GM21737 (cell line): ENCODE measurements around the gene CX3CL1.

Source experiments
- ATAC-seq: cut with Tn5 transposase; IDR thresholded peaks from one replicate; pipeline ENCODE4 v1.9.1; 2021; ENCODE audit warnings: mild to moderate bottlenecking, moderate library complexity; ENCODE audit not compliant: unreplicated experiment

The CX3CL1 gene

DNA sequence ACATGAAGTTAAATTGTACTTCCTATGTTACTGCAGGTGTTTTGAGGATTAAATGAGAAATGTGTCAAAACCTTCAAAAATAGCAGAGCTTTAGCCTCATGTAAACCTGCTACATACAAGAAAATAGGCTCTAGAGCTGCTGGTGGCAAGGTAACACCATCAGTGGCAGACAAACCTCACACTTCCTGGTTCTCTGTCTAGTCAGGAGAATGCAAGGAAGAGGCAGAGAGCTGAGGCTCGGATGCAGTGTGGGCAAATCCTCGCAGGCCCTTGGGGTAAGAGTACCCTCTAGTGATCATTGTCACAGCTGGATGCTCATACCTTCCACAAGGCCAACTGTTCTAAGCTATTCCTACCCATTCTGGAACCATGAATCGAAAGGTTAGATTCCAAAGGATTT, 60.7 kb downstream of the CX3CL1 start:
- ATAC-seq: no peak

DNA sequence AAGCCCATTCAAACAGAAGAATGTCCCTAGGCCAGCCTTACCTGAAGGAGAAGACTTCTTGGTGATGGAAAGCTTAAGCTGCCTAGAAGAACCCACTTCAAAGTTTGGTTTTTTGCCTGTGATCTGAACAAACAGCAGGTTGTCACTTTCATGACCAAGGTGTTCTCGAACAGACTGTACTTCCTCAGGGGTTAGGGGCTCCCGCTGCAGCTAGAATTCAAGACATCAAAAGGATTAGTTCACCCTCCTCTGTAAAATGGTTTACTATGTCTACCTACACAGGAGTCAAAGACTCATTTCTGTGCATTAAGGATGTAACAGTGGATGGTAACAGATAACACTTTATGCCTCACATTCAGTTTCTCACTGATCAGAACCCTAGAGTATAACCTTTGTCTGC, 61.7 kb downstream of the CX3CL1 start:
- no peak for ATAC-seq
